GM18867 (cell line): Measurements from ENCODE around the gene WAC.
"Not testable (repeated sequence)": the region's sequence is repeated elsewhere in the genome, so short reads cannot be mapped to it uniquely, and the experiment has no call there.

Experiments used
- ATAC-seq: cut with Tn5 transposase; IDR thresholded peaks from one replicate; pipeline ENCODE4 v1.9.1; 2021; ENCODE audit warnings: mild to moderate bottlenecking, moderate library complexity; ENCODE audit not compliant: unreplicated experiment

The WAC gene

GRCh38 chr10:28532337-28533185 lies at the start of gene WAC:
Gene WAC (plus strand): TSS chr10:28533118. CDS start chr10:28533580, 462 bp downstream.
- ATAC-seq, result peak; percentile 82

GRCh38 chr10:28489206-28489605 lies 43.7 kb upstream of the WAC start:
- no peak for ATAC-seq

GRCh38 chr10:28490256-28490865 lies 42.6 kb upstream of the WAC start:
- not testable (repeated sequence) for ATAC-seq

GRCh38 chr10:28492116-28492920 lies 40.6 kb upstream of the WAC start:
- no peak for ATAC-seq

GRCh38 chr10:28494420-28494819 lies 38.5 kb upstream of the WAC start:
- ATAC-seq, result no peak

- no peak for ATAC-seq
These were observed 37.8 kb upstream of the WAC start for GRCh38 chr10:28495084-28495483.

- no peak for ATAC-seq
These were observed 36.9 kb upstream of the WAC start for GRCh38 chr10:28496017-28496416.

GRCh38 chr10:28496481-28496961 lies 36.4 kb upstream of the WAC start:
- ATAC-seq, result no peak

GRCh38 chr10:28497313-28498126 lies 35.4 kb upstream of the WAC start:
- ATAC-seq, result no peak

- not testable (repeated sequence) for ATAC-seq
These were observed 32.7 kb upstream of the WAC start for GRCh38 chr10:28500203-28500602.

GRCh38 chr10:28503114-28503513 lies 29.8 kb upstream of the WAC start:
- ATAC-seq, result no peak

GRCh38 chr10:28505359-28505959 lies 27.5 kb upstream of the WAC start:
- ATAC-seq, result no peak

- ATAC-seq, result no peak
These were observed 24.5 kb upstream of the WAC start for GRCh38 chr10:28508304-28508925.

- no peak for ATAC-seq
These were observed 23.6 kb upstream of the WAC start for GRCh38 chr10:28509286-28509685.

- ATAC-seq, result no peak
These were observed 18.3 kb upstream of the WAC start for GRCh38 chr10:28514648-28515047.

GRCh38 chr10:28520346-28520745 lies 12.6 kb upstream of the WAC start:
- ATAC-seq, result no peak

GRCh38 chr10:28520828-28521227 lies 12.1 kb upstream of the WAC start:
- not testable (repeated sequence) for ATAC-seq

GRCh38 chr10:28521961-28522360 lies 11.0 kb upstream of the WAC start:
- ATAC-seq, result not testable (repeated sequence)

- no peak for ATAC-seq
These were observed 9.1 kb upstream of the WAC start for GRCh38 chr10:28523725-28524252.
